HL-60 (cell line): ENCODE measurements around the gene DUS2.

Experiments
- CTCF ChIP-seq: IDR thresholded peaks from one replicate; pipeline ENCODE4 v1.5.1; 2011; ENCODE audit warnings: low read length, control low read depth, inconsistent platforms; ENCODE audit not compliant: insufficient read depth
- GABPA ChIP-seq: IDR thresholded peaks from 2 replicates; pipeline ENCODE4 v1.6.1; 2012; ENCODE audit warnings: low read depth
- POLR2AphosphoS5 ChIP-seq: IDR thresholded peaks from 2 replicates; pipeline ENCODE4 v1.6.1; 2012; ENCODE audit warnings: low read depth
- REST ChIP-seq: IDR thresholded peaks from 2 replicates; pipeline ENCODE4 v1.6.1; 2012; ENCODE audit warnings: low read depth; ENCODE audit not compliant: insufficient replicate concordance
- SPI1 ChIP-seq: IDR thresholded peaks from 2 replicates; pipeline ENCODE4 v1.6.1; 2012; ENCODE audit warnings: low read depth, mild to moderate bottlenecking, borderline replicate concordance

GRCh38 chr16:68074850-68075555 lies 51.9 kb downstream of the DUS2 start:
- TF ChIP-seq GABPA (no peak), CTCF (no peak), POLR2AphosphoS5 (peak; percentile 90), REST (no peak), SPI1 (peak; percentile 75; the same call in 1 of the 2 replicates)
